ENCODE measurements around the gene SPDYE4. TPM values are rescaled to one million over a fixed set of nuclear protein-coding genes. Genes with fewer than 3 reads are reported as not detected.

SPDYE4 gene
- total and polyA plus RNA-seq, 2 donors (not counting 1 experiment from before 2014, with no cell fraction given): not detected

GRCh38 chr17:8729860-8730259, 28.5 kb downstream of the SPDYE4 start:
- no peaks in the 10 kb centered on the region for H3K36me3 ChIP-seq (ENCODE audit: control insufficient read depth, insufficient read depth, low read length)

GRCh38 chr17:8729421-8729820, 28.9 kb downstream of the SPDYE4 start:
- H3K79me2 ChIP-seq (ENCODE audit: control insufficient read depth, insufficient read depth, low read length): no peaks in the 10 kb centered on the region
- no peak overlapping the region for H3K27ac ChIP-seq (ENCODE audit: insufficient read depth, low read length)
- H3K4me1 ChIP-seq (ENCODE audit: control insufficient read depth, extremely low read depth, insufficient read depth, low read length): no peaks in the 10 kb centered on the region
- no peak overlapping the region for H2AFZ ChIP-seq (ENCODE audit: low read length)
- TF ChIP-seq EZH2 (IDR thresholded peaks at IDR 0.05; ENCODE audit: low read length, missing control alignments) (no peak), CTCF (conservative IDR thresholded peaks at IDR 0.05 in 1 of 2, IDR thresholded peaks at IDR 0.05 in 1 of 2; ENCODE audit: low read depth in 1 of 2, low read length in 2 of 2) (no peak)
- no peak overlapping the region for H3K4me3 ChIP-seq (replicated peaks in 1 of 4; ENCODE audit: control extremely low read depth in 1 of 4, insufficient read depth in 1 of 4, low read depth in 3 of 4, low read length in 4 of 4)
- no peaks in the 10 kb centered on the region for H4K20me1 ChIP-seq (ENCODE audit: control insufficient read depth, extremely low read depth, insufficient read depth, low read length)
- no peak overlapping the region for H3K9ac ChIP-seq (ENCODE audit: insufficient read depth, low read length)
- H3K4me2 ChIP-seq (ENCODE audit: extremely low read depth, insufficient read depth, low read length): no peak overlapping the region
- no peaks in the 10 kb centered on the region for H3K9me3 ChIP-seq (ENCODE audit: control insufficient read depth, insufficient read depth, low read depth, low read length)
- no peaks in the 10 kb centered on the region for H3K27me3 ChIP-seq (ENCODE audit: control insufficient read depth, insufficient read depth, low read length)
- no peaks in the 10 kb centered on the region for H3K36me3 ChIP-seq (ENCODE audit: control insufficient read depth, insufficient read depth, low read length)
- DNase-seq (ENCODE audit: low read depth in 2 of 2): no peak

More at GRCh38 chr17:8729860-8730259, 28.5 kb downstream of the SPDYE4 start:
- Histone ChIP-seq H2AFZ (ENCODE audit: low read length) (no peak overlapping the region), H3K4me3 (replicated peaks in 1 of 4; ENCODE audit: control extremely low read depth in 1 of 4, insufficient read depth in 1 of 4, low read depth in 3 of 4, low read length in 4 of 4) (no peak overlapping the region), H3K27ac (ENCODE audit: insufficient read depth, low read length) (no peak overlapping the region), H3K4me1 (ENCODE audit: control insufficient read depth, extremely low read depth, insufficient read depth, low read length) (no peaks in the 10 kb centered on the region), H3K27me3 (ENCODE audit: control insufficient read depth, insufficient read depth, low read length) (no peaks in the 10 kb centered on the region), H3K9me3 (ENCODE audit: control insufficient read depth, insufficient read depth, low read depth, low read length) (no peaks in the 10 kb centered on the region), H3K79me2 (ENCODE audit: control insufficient read depth, insufficient read depth, low read length) (no peaks in the 10 kb centered on the region), H4K20me1 (ENCODE audit: control insufficient read depth, extremely low read depth, insufficient read depth, low read length) (no peaks in the 10 kb centered on the region), H3K9ac (ENCODE audit: insufficient read depth, low read length) (no peak overlapping the region), H3K4me2 (ENCODE audit: extremely low read depth, insufficient read depth, low read length) (no peak overlapping the region)
- no peak for DNase-seq (ENCODE audit: low read depth in 2 of 2)
- TF ChIP-seq EZH2 (IDR thresholded peaks at IDR 0.05; ENCODE audit: low read length, missing control alignments) (no peak), CTCF (conservative IDR thresholded peaks at IDR 0.05 in 1 of 2, IDR thresholded peaks at IDR 0.05 in 1 of 2; ENCODE audit: low read depth in 1 of 2, low read length in 2 of 2) (no peak)

- no peak for DNase-seq (ENCODE audit: low read depth in 2 of 2)
- no peak for TF ChIP-seq CTCF (conservative IDR thresholded peaks at IDR 0.05 in 1 of 2, IDR thresholded peaks at IDR 0.05 in 1 of 2; ENCODE audit: low read depth in 1 of 2, low read length in 2 of 2)
- no peak for TF ChIP-seq EZH2 (IDR thresholded peaks at IDR 0.05; ENCODE audit: low read length, missing control alignments)
- no peak overlapping the region for H3K9ac ChIP-seq (ENCODE audit: insufficient read depth, low read length)
These were observed 29.4 kb downstream of the SPDYE4 start for GRCh38 chr17:8728971-8729370.

More at GRCh38 chr17:8728971-8729370, 29.4 kb downstream of the SPDYE4 start:
- no peaks in the 10 kb centered on the region for H3K79me2 ChIP-seq (ENCODE audit: control insufficient read depth, insufficient read depth, low read length)
- H2AFZ ChIP-seq (ENCODE audit: low read length): no peak overlapping the region
- no peaks in the 10 kb centered on the region for H4K20me1 ChIP-seq (ENCODE audit: control insufficient read depth, extremely low read depth, insufficient read depth, low read length)
- H3K4me1 ChIP-seq (ENCODE audit: control insufficient read depth, extremely low read depth, insufficient read depth, low read length): no peaks in the 10 kb centered on the region
- no peaks in the 10 kb centered on the region for H3K27me3 ChIP-seq (ENCODE audit: control insufficient read depth, insufficient read depth, low read length)
- H3K9me3 ChIP-seq (ENCODE audit: control insufficient read depth, insufficient read depth, low read depth, low read length): no peaks in the 10 kb centered on the region
- H3K4me2 ChIP-seq (ENCODE audit: extremely low read depth, insufficient read depth, low read length): no peak overlapping the region
- no peaks in the 10 kb centered on the region for H3K36me3 ChIP-seq (ENCODE audit: control insufficient read depth, insufficient read depth, low read length)
- H3K27ac ChIP-seq (ENCODE audit: insufficient read depth, low read length): no peak overlapping the region
- no peak overlapping the region for H3K4me3 ChIP-seq (replicated peaks in 1 of 4; ENCODE audit: control extremely low read depth in 1 of 4, insufficient read depth in 1 of 4, low read depth in 3 of 4, low read length in 4 of 4)
